Measurements from ENCODE around the gene MTR.

DNA sequence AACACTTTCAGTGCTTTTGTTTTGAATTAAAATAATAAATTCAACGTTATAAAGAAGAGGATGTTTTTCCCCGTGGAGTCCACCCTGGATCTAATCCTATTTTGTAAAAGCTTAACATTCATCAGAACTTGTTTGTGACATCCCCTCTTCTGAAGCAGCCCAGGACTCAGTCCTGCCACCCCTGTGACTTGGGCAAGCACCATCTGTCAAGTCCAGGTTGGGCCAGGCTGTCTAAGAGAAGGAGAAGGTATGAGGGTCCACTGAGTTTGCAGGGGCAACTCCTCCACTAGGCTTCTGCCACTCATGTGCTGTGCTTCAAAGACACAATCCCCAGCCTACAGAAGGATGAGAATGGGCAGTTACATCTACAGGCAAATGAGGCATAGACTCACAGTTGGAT, 149.5 kb downstream of the MTR start:
- TF ChIP-seq CTCF (IDR thresholded peaks at IDR 0.05), result no peak
- TF ChIP-seq EP300 (IDR thresholded peaks at IDR 0.05), result no peak
- TF ChIP-seq POLR2A (IDR thresholded peaks at IDR 0.05), result no peak

Data from tibial nerve (tissue), 4 donors.